GM19397 (cell line): ENCODE data around the gene CAB39L.
A peak's percentile ranks its signal among the peaks of the same experiment; 100 is the strongest.

Source experiments
- ATAC-seq: cut with Tn5 transposase; IDR thresholded peaks from one replicate; pipeline ENCODE4 v1.9.1; 2021; ENCODE audit warnings: mild to moderate bottlenecking, moderate library complexity; ENCODE audit not compliant: unreplicated experiment

CAB39L gene

GRCh38 chr13:49443357-49443703 is 534 bp downstream of the CAB39L start:
- ATAC-seq, result no peak

- no peak for ATAC-seq
These were observed 2.0 kb downstream of the CAB39L start for GRCh38 chr13:49441846-49442245.

GRCh38 chr13:49441312-49441711 is 2.6 kb downstream of the CAB39L start:
- ATAC-seq, result no peak

- no peak for ATAC-seq
These were observed 4.3 kb downstream of the CAB39L start for GRCh38 chr13:49439609-49440008.

GRCh38 chr13:49437705-49438104 is 6.2 kb downstream of the CAB39L start:
- ATAC-seq, result no peak

GRCh38 chr13:49436890-49437289 is 7.0 kb downstream of the CAB39L start:
- ATAC-seq, result no peak

- no peak for ATAC-seq
These were observed 7.9 kb downstream of the CAB39L start for GRCh38 chr13:49435992-49436391.

- ATAC-seq, result no peak
These were observed 14.7 kb downstream of the CAB39L start for GRCh38 chr13:49429121-49429520.

- ATAC-seq, result no peak
These were observed 15.7 kb downstream of the CAB39L start for GRCh38 chr13:49428041-49428763.

- no peak for ATAC-seq
These were observed 19.8 kb downstream of the CAB39L start for GRCh38 chr13:49424011-49424560.

GRCh38 chr13:49421391-49421790 is 22.5 kb downstream of the CAB39L start:
- peak; percentile 78 for ATAC-seq

- no peak for ATAC-seq
These were observed 24.6 kb downstream of the CAB39L start for GRCh38 chr13:49419276-49419675.

- ATAC-seq, result no peak
These were observed 25.7 kb downstream of the CAB39L start for GRCh38 chr13:49418206-49418605.

GRCh38 chr13:49417161-49417560 is 26.7 kb downstream of the CAB39L start:
- no peak for ATAC-seq

- ATAC-seq, result no peak
These were observed 31.1 kb downstream of the CAB39L start for GRCh38 chr13:49412749-49413148.

- no peak for ATAC-seq
These were observed 32.5 kb downstream of the CAB39L start for GRCh38 chr13:49411353-49411752.

- no peak for ATAC-seq
These were observed 33.4 kb downstream of the CAB39L start for GRCh38 chr13:49410477-49410876.

- no peak for ATAC-seq
These were observed 33.9 kb downstream of the CAB39L start for GRCh38 chr13:49410006-49410405.

- ATAC-seq, result no peak
These were observed 34.9 kb downstream of the CAB39L start for GRCh38 chr13:49409008-49409407.

GRCh38 chr13:49407936-49408335 is 35.9 kb downstream of the CAB39L start:
- ATAC-seq, result no peak

GRCh38 chr13:49407068-49407467 is 36.8 kb downstream of the CAB39L start:
- ATAC-seq, result no peak

- no peak for ATAC-seq
These were observed 39.2 kb downstream of the CAB39L start for GRCh38 chr13:49404703-49405020.
